Osteoblast (primary cell): ENCODE measurements around the gene MYH8. TPM values are rescaled to one million over a fixed set of nuclear protein-coding genes. Genes with fewer than 3 reads are reported as not detected.

ENCODE experiments used
- DNase-seq: peaks from one replicate; pipeline ENCODE4 v3.0.0; 2011; ENCODE audit warnings: low spot score, mixed read lengths; ENCODE audit not compliant: insufficient read length; ENCODE audit errors: missing footprints
- H2AFZ ChIP-seq: 2 replicates; pipeline ENCODE4 v1.6.0; 2011; ENCODE audit warnings: mild to moderate bottlenecking, low read length
- H3K27ac ChIP-seq: 2 replicates; pipeline ENCODE4 v1.5.1; 2011; ENCODE audit warnings: mild to moderate bottlenecking, low read depth, low read length, moderate library complexity
- H3K27me3 ChIP-seq: 2 replicates; pipeline ENCODE4 v1.6.0; 2012; ENCODE audit warnings: mild to moderate bottlenecking, control low read depth, inconsistent platforms, low read length, moderate library complexity; ENCODE audit not compliant: insufficient read depth
- H3K36me3 ChIP-seq: 2 replicates; pipeline ENCODE4 v1.5.1; 2011; ENCODE audit warnings: mild to moderate bottlenecking, low read length, control low read depth, moderate library complexity; ENCODE audit not compliant: insufficient read depth
- H3K4me1 ChIP-seq: 2 replicates; pipeline ENCODE4 v1.5.1; 2011; ENCODE audit warnings: mild to moderate bottlenecking, low read length, control low read depth, moderate library complexity; ENCODE audit not compliant: insufficient read depth
- H3K4me2 ChIP-seq: 2 replicates; pipeline ENCODE4 v1.6.0; 2011; ENCODE audit warnings: mild to moderate bottlenecking, low read length; ENCODE audit not compliant: insufficient read depth
- H3K4me3 ChIP-seq: fragments of 200-600 bp; sonication (generic); 3 replicates; pipeline ENCODE4 v1.5.1; 2012; ENCODE audit warnings: mild to moderate bottlenecking, low read length, inconsistent platforms; ENCODE audit not compliant: insufficient read depth
- H3K79me2 ChIP-seq: 2 replicates; pipeline ENCODE4 v1.6.0; 2012; ENCODE audit warnings: mild to moderate bottlenecking, low read length, control low read depth, inconsistent platforms; ENCODE audit not compliant: insufficient read depth
- H3K9me3 ChIP-seq: 2 replicates; pipeline ENCODE4 v1.5.1; 2011; ENCODE audit warnings: low read depth, low read length, control low read depth
- H4K20me1 ChIP-seq: 2 replicates; pipeline ENCODE4 v1.6.0; 2012; ENCODE audit warnings: mild to moderate bottlenecking, low read length, control low read depth; ENCODE audit not compliant: insufficient read depth
- CTCF ChIP-seq: IDR thresholded peaks from 2 replicates; pipeline ENCODE4 v1.5.1; 2011; ENCODE audit warnings: mild to moderate bottlenecking, low read depth, low read length, moderate library complexity; ENCODE audit errors: extremely low read depth
- total RNA-seq: library from RNA; depleted of rRNA; stranded (reverse); fragments of >200 nt; gene quantifications from 2 replicates; pipeline ENCODE4 v1.2.3, GENCODE V29; 2012

MYH8 gene
- total RNA-seq, 1 donor = not detected

DNA sequence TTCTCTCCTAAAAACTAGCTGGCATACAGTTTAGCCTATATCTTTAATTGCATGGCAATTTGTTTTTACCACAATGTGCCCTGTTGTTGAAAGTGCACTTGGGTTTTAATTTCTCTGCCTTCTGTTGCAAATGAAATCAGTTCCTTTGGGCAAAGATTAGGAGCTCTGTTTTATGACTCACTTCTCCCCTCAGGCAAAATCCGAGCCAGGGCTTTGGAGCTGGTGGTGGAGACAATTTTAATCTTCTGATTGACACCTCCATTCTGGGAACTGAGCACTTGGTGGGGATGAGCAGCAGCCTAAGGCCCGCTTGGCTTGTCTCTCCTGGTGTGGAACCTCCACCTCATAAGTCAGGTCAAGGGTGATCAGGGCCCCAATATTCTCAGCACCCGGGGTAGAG is 13.3 kb upstream of the MYH8 start:
- no peak for TF ChIP-seq CTCF
- Histone ChIP-seq H4K20me1 (no peaks in the 10 kb centered on the region), H3K27me3 (no peaks in the 10 kb centered on the region), H3K4me2 (no peak overlapping the region), H3K79me2 (no peaks in the 10 kb centered on the region), H3K36me3 (no peaks in the 10 kb centered on the region), H3K27ac (no peak overlapping the region), H3K9me3 (peaks cover 2% of the 10 kb centered on the region), H3K4me3 (no peak overlapping the region), H3K4me1 (no peaks in the 10 kb centered on the region), H2AFZ (no peak overlapping the region)
- DNase-seq = no peak

GRCh38 chr17:10429421-10430045 is 7.8 kb upstream of the MYH8 start:
- no peaks in the 10 kb centered on the region for H3K4me1 ChIP-seq
- no peaks in the 10 kb centered on the region for H4K20me1 ChIP-seq
- H3K9me3 ChIP-seq = peaks cover 2% of the 10 kb centered on the region
- H3K27ac ChIP-seq = no peak overlapping the region
- TF ChIP-seq CTCF = no peak
- no peak overlapping the region for H3K4me2 ChIP-seq
- no peaks in the 10 kb centered on the region for H3K27me3 ChIP-seq
- no peak overlapping the region for H3K4me3 ChIP-seq
- no peaks in the 10 kb centered on the region for H3K36me3 ChIP-seq
- H2AFZ ChIP-seq = no peak overlapping the region
- H3K79me2 ChIP-seq = no peaks in the 10 kb centered on the region
- DNase-seq = no peak

- no peaks in the 10 kb centered on the region for H3K27me3 ChIP-seq
- H3K9me3 ChIP-seq = peaks cover 2% of the 10 kb centered on the region
- no peak overlapping the region for H3K4me2 ChIP-seq
- H4K20me1 ChIP-seq = no peaks in the 10 kb centered on the region
- no peak overlapping the region for H3K27ac ChIP-seq
- H2AFZ ChIP-seq = no peak overlapping the region
- no peak for TF ChIP-seq CTCF
- no peaks in the 10 kb centered on the region for H3K4me1 ChIP-seq
- H3K79me2 ChIP-seq = no peaks in the 10 kb centered on the region
- no peak for DNase-seq
- no peak overlapping the region for H3K4me3 ChIP-seq
- no peaks in the 10 kb centered on the region for H3K36me3 ChIP-seq
Observed at GRCh38 chr17:10428781-10429180, 7.0 kb upstream of the MYH8 start.

DNA sequence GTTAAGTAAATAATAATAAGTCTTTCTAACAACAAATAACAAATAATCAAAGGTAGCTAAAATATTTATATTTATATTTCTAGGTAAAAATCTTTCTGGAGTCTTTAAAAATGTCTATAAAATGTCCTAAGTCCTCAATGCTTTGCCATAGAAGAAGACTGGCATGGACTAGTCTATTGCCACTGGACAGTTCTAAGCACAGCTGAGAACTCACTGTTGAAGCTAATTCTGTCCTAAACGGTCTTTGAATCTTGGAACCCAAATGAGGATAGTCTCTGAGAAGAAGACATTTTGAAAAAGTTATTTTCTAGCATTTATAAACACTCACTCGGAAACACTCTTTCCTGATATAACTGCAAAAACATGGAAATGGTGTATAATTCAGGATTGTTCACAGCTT is 539 bp downstream of the MYH8 start:
- H3K27ac ChIP-seq = no peak overlapping the region
- no peak overlapping the region for H3K4me2 ChIP-seq
- no peak for DNase-seq
- no peaks in the 10 kb centered on the region for H4K20me1 ChIP-seq
- no peaks in the 10 kb centered on the region for H3K4me1 ChIP-seq
- no peaks in the 10 kb centered on the region for H3K36me3 ChIP-seq
- TF ChIP-seq CTCF = no peak
- no peaks in the 10 kb centered on the region for H3K79me2 ChIP-seq
- peaks cover 3% of the 10 kb centered on the region for H3K9me3 ChIP-seq
- no peak overlapping the region for H2AFZ ChIP-seq
- H3K27me3 ChIP-seq = no peaks in the 10 kb centered on the region
- no peak overlapping the region for H3K4me3 ChIP-seq
